GM12801 (cell line): ENCODE data around the gene DRC7.

Experiments used
- CTCF ChIP-seq: IDR thresholded peaks from one replicate; pipeline ENCODE4 v1.5.1; 2011; ENCODE audit warnings: control low read depth; ENCODE audit not compliant: insufficient read length; ENCODE audit errors: extremely low read depth

The DRC7 gene

DNA sequence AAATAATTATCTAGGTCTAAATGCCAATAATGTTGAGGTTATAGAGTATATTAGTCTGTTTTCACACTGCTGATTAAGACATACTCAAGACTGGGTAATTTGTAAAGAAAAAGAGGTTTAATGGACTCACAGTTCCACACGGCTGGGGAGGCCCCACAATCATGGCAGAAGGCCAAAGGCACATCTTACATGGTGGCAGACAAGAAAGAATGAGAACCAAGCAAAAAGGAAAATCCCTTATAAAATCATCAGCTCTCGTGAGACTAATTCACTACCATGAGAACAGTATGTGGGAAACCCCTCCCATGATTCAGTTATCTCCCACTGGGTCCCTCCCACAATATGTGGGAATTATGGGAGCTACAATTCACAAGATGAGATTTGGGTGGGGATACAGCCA, 38.1 kb downstream of the DRC7 start:
- no peak for TF ChIP-seq CTCF

DNA sequence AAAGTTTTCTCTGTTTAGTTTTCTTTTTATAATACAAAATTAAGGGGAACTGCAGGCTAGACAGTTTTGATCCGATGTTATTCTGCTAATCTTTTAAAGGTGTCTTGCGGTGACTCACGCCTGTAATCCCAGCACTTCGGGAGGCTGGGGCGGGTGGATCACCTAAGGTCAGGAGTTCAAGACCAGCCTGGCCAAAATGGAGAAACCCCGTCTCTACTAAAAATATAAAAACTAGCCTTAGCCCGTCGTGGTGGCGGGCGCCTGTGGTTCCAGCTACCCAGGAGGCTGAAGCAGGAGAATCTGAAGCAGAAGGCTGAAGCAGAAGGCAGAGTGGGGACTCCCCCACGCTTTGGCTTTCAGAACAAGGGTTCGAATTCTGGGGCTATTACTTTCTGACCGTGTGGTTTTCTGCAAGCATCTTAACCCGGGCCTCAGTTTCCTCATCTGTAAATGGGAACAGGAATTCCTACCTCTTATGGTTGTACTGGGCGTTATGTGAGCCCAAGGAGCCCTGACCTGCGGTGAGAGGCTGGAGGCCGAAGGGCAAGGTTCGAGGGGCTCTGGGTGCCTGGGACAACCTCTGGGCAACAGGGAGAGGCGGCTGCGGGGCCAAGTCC, 39.8 kb downstream of the DRC7 start:
- no peak for TF ChIP-seq CTCF

GRCh38 chr16:57734925-57735754, 40.5 kb downstream of the DRC7 start:
- no peak for TF ChIP-seq CTCF

DNA sequence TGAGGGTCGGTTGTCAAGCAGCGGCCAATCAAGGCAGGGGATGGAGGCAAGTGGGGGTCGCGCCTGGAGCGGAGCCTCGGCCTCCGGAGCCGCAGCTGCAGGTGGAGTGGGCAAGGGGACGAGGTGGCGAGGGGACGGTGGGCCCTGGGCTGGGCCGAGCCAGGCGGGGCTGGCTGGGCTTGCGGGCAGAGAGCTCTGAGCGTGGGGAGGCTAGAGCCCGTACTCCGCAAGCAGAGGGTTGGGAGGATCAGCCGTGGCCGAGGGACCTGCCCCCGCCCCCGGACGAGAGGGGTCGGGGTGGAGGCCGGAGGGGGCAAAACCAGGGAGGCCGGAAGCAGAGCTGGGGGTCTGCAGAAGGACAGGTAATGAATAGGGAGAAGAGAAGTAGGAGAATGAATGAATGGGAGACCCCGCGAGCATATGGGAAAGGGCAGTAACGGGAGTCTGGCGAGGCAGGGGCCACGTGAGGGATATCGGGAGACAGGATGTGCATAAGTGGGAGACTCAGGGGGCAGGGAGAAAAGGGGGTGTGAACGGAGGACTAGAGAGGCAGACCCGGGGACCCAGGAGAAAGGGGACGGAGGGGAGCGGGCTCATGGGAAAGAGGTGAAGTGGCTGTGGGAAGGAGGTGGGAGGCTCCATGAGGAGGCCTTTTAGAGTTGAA, 41.3 kb downstream of the DRC7 start, which contains the start of gene KATNB1:
TSS of gene KATNB1 (plus strand) at position 16 of the 664 bp plus-strand sequence. CDS start 1,474 bp downstream, outside the sequence.
- no peak for TF ChIP-seq CTCF

GRCh38 chr16:57736419-57737351, 42.1 kb downstream of the DRC7 start:
- no peak for TF ChIP-seq CTCF

GRCh38 chr16:57738844-57739243, 44.2 kb downstream of the DRC7 start:
- no peak for TF ChIP-seq CTCF
